Ectodermal cell (in vitro differentiated cells): ENCODE measurements around the gene DNM2.
"Not testable (repeated sequence)": the region's sequence is repeated elsewhere in the genome, so short reads cannot be mapped to it uniquely, and the experiment has no call there.

ENCODE experiments used
- H3K27ac ChIP-seq: 2 replicates; pipeline ENCODE4 v1.7.0; 2013; ENCODE audit warnings: mild to moderate bottlenecking, low read depth, low read length; ENCODE audit not compliant: insufficient read depth, poor library complexity, severe bottlenecking
- H3K27me3 ChIP-seq: 2 replicates; pipeline ENCODE4 v1.7.0; 2013; ENCODE audit warnings: mild to moderate bottlenecking, low read length; ENCODE audit not compliant: insufficient read depth, control insufficient read depth, poor library complexity, severe bottlenecking
- H3K36me3 ChIP-seq: one replicate; pipeline ENCODE4 v1.7.0; 2013; ENCODE audit warnings: low read length; ENCODE audit not compliant: control insufficient read depth, insufficient read depth
- H3K4me1 ChIP-seq: one replicate; pipeline ENCODE4 v1.7.0; 2013; ENCODE audit warnings: low read length; ENCODE audit not compliant: control insufficient read depth, insufficient read depth
- H3K4me3 ChIP-seq: 2 replicates; pipeline ENCODE4 v1.7.0; 2013; ENCODE audit warnings: low read depth, low read length, control low read depth; ENCODE audit not compliant: insufficient read depth
- H3K9me3 ChIP-seq: 2 replicates; pipeline ENCODE4 v1.7.0; 2013; ENCODE audit warnings: mild to moderate bottlenecking, low read length, moderate library complexity; ENCODE audit not compliant: control insufficient read depth
- WGBS, 2 experiments: methylation state at CpG; one replicate each; pipeline ENCODE4 v1.1.7; 2013; ENCODE audit warnings: missing lambda C conversion rate in 2 of 2; 5-methylcytosine and 5-hydroxymethylcytosine counted together

DNM2 gene

GRCh38 chr19:10862561-10863106 is 144.8 kb downstream of the DNM2 start:
- Histone ChIP-seq H3K4me3 (no peak overlapping the region), H3K9me3 (no peaks in the 10 kb centered on the region), H3K27me3 (no peaks in the 10 kb centered on the region), H3K4me1 (no peaks in the 10 kb centered on the region), H3K27ac (no peak overlapping the region), H3K36me3 (no peaks in the 10 kb centered on the region)
- WGBS, 2 experiments = 92 to 93% methylated on average over 6 of the region's 6 CpGs

GRCh38 chr19:10863107-10863717 is 145.3 kb downstream of the DNM2 start:
- Histone ChIP-seq H3K27me3 (no peaks in the 10 kb centered on the region), H3K27ac (peak overlapping the region; percentile 8), H3K4me3 (no peak overlapping the region), H3K9me3 (no peaks in the 10 kb centered on the region), H3K4me1 (no peaks in the 10 kb centered on the region), H3K36me3 (no peaks in the 10 kb centered on the region)
- 77 to 81% methylated on average over 18 of the region's 18 CpGs for WGBS, 2 experiments

GRCh38 chr19:10864538-10864899 is 146.6 kb downstream of the DNM2 start:
- H3K27ac ChIP-seq = no peak overlapping the region
- H3K4me3 ChIP-seq = no peak overlapping the region
- H3K4me1 ChIP-seq = no peaks in the 10 kb centered on the region
- H3K9me3 ChIP-seq = no peaks in the 10 kb centered on the region
- 35 to 36% methylated on average over 6 of the region's 6 CpGs for WGBS, 2 experiments
- H3K27me3 ChIP-seq = no peaks in the 10 kb centered on the region
- H3K36me3 ChIP-seq = no peaks in the 10 kb centered on the region

GRCh38 chr19:10866495-10866894 is 148.6 kb downstream of the DNM2 start:
- Histone ChIP-seq H3K4me3 (no peak overlapping the region), H3K36me3 (no peaks in the 10 kb centered on the region), H3K9me3 (no peaks in the 10 kb centered on the region), H3K4me1 (no peaks in the 10 kb centered on the region), H3K27me3 (no peaks in the 10 kb centered on the region), H3K27ac (no peak overlapping the region)
- 95 to 96% methylated on average over 10 of the region's 10 CpGs for WGBS, 2 experiments

GRCh38 chr19:10868872-10869547 is 151.1 kb downstream of the DNM2 start:
- Histone ChIP-seq H3K4me1 (peaks cover 7% of the 10 kb centered on the region), H3K27ac (no peak overlapping the region), H3K9me3 (no peaks in the 10 kb centered on the region), H3K4me3 (no peak overlapping the region), H3K27me3 (no peaks in the 10 kb centered on the region), H3K36me3 (no peaks in the 10 kb centered on the region)
- WGBS, 2 experiments = 95% methylated on average over 10 of the region's 10 CpGs

- not testable (repeated sequence) for H3K36me3 ChIP-seq, H3K4me3 ChIP-seq, H3K27ac ChIP-seq, H3K27me3 ChIP-seq, H3K4me1 ChIP-seq, H3K9me3 ChIP-seq
- WGBS, 2 experiments = 92 to 95% methylated on average over 11 of the region's 11 CpGs
Measured at GRCh38 chr19:10869872-10870311, 152.0 kb downstream of the DNM2 start.

DNA sequence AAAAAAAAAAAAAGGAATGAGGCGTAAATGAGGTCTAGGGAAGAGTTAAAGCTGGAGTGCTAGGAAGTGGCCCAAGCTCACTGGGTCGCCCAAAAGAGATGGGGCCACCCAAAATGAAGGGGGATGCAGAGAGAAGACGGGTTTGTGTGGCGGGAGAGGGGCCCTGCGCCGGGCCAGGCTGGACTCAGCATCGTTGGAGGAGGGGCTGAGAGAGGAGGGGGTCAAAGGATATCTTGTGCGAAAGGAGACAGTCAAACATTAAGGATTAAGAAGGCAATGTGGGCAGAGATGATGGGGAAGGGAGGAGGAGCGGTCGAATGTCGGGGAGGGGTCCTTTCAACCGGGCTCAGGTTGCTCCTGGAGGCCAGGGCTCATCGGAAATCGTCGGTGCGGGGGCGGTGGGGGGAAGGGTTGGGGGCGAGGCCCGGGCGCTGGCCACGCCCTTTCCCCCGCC is 152.6 kb downstream of the DNM2 start:
- Histone ChIP-seq H3K4me3 (no peak overlapping the region), H3K27ac (peak overlapping the region; percentile 91), H3K4me1 (peaks cover 7% of the 10 kb centered on the region), H3K27me3 (no peaks in the 10 kb centered on the region), H3K9me3 (no peaks in the 10 kb centered on the region), H3K36me3 (no peaks in the 10 kb centered on the region)
- WGBS, 2 experiments = 2% methylated on average over 22 of the region's 22 CpGs

GRCh38 chr19:10870955-10871603 is 153.2 kb downstream of the DNM2 start, which contains the start of gene CARM1:
TSS of gene CARM1 (plus strand) at chr19:10871553. CDS start at chr19:10871703, 150 bp downstream.
- Histone ChIP-seq H3K27ac (peak within 1 kb of the TSS; percentile 91), H3K36me3 (no peaks in the 10 kb centered on the region), H3K27me3 (no peaks in the 10 kb centered on the region), H3K4me1 (peaks cover 7% of the 10 kb centered on the region), H3K4me3 (peak within 1 kb of the TSS; percentile 77), H3K9me3 (no peaks in the 10 kb centered on the region)
- WGBS, 2 experiments = 0% methylated on average over 99 of the region's 99 CpGs

- Histone ChIP-seq H3K36me3 (no peaks in the 10 kb centered on the region), H3K4me1 (peaks cover 7% of the 10 kb centered on the region), H3K4me3 (peak overlapping the region; percentile 77), H3K27me3 (no peaks in the 10 kb centered on the region), H3K27ac (no peak overlapping the region), H3K9me3 (no peaks in the 10 kb centered on the region)
- 1% methylated on average over 90 of the region's 90 CpGs for WGBS, 2 experiments
Measured at GRCh38 chr19:10871711-10872545, 154.0 kb downstream of the DNM2 start.
